Progenitor cell of endocrine pancreas (in vitro differentiated cells): ENCODE results near the gene CAMK1D. TPM values are rescaled to one million over a fixed set of nuclear protein-coding genes. Genes with fewer than 3 reads are reported as not detected.
"Not testable (repeated sequence)": the region's sequence is repeated elsewhere in the genome, so short reads cannot be mapped to it uniquely, and the experiment has no call there.

Source experiments
- DNase-seq: peaks from one replicate; pipeline ENCODE4 v3.0.0; 2021; ENCODE audit warnings: low spot score; ENCODE audit not compliant: unreplicated experiment
- H3K27ac Mint-ChIP-seq: 2 replicates; pipeline ENCODE4 v1.8.0; 2021; ENCODE audit warnings: mild to moderate bottlenecking, moderate library complexity, mixed read lengths
- H3K27me3 Mint-ChIP-seq: 2 replicates; pipeline ENCODE4 v1.8.0; 2021; ENCODE audit warnings: mixed read lengths
- H3K36me3 Mint-ChIP-seq: 2 replicates; pipeline ENCODE4 v1.8.0; 2022; ENCODE audit warnings: mixed read lengths; ENCODE audit not compliant: insufficient read depth
- H3K4me1 Mint-ChIP-seq: 2 replicates; pipeline ENCODE4 v1.8.0; 2021; ENCODE audit warnings: low read depth, mixed read lengths
- H3K4me3 Mint-ChIP-seq: 2 replicates; pipeline ENCODE4 v1.8.0; 2021; ENCODE audit warnings: low read depth, mild to moderate bottlenecking, moderate library complexity, mixed read lengths
- H3K9me3 Mint-ChIP-seq: 2 replicates; pipeline ENCODE4 v1.8.0; 2021; ENCODE audit warnings: low read depth, mixed read lengths
- total RNA-seq: library from RNA; stranded (reverse); gene quantifications from 2 replicates; pipeline ENCODE4 v1.2.1, GENCODE V29; 2021
- TF ChIP-seq, protein P1 (sequence below): fragments of 200-600 bp; sonication (generic); IDR thresholded peaks from one replicate; pipeline ENCODE4 v1.5.0; 2021; ENCODE audit warnings: antibody characterized with exemption, mild to moderate bottlenecking; ENCODE audit not compliant: unreplicated experiment

CAMK1D gene
- total RNA-seq, 1 donor from 2014 or later, result 10.8 TPM

GRCh38 chr10:12862459-12862858, 513.1 kb downstream of the CAMK1D start:
- peaks cover 5% of the 10 kb centered on the region for H3K27me3 Mint-ChIP-seq
- H3K4me1 Mint-ChIP-seq, result no peaks in the 10 kb centered on the region
- no peak overlapping the region for H3K4me3 Mint-ChIP-seq
- H3K9me3 Mint-ChIP-seq, result peaks cover 6% of the 10 kb centered on the region
- TF ChIP-seq, protein P1, sequence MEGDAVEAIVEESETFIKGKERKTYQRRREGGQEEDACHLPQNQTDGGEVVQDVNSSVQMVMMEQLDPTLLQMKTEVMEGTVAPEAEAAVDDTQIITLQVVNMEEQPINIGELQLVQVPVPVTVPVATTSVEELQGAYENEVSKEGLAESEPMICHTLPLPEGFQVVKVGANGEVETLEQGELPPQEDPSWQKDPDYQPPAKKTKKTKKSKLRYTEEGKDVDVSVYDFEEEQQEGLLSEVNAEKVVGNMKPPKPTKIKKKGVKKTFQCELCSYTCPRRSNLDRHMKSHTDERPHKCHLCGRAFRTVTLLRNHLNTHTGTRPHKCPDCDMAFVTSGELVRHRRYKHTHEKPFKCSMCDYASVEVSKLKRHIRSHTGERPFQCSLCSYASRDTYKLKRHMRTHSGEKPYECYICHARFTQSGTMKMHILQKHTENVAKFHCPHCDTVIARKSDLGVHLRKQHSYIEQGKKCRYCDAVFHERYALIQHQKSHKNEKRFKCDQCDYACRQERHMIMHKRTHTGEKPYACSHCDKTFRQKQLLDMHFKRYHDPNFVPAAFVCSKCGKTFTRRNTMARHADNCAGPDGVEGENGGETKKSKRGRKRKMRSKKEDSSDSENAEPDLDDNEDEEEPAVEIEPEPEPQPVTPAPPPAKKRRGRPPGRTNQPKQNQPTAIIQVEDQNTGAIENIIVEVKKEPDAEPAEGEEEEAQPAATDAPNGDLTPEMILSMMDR, result no peak
- H3K27ac Mint-ChIP-seq, result no peak overlapping the region
- H3K36me3 Mint-ChIP-seq, result no peaks in the 10 kb centered on the region
- DNase-seq, result no peak

DNA sequence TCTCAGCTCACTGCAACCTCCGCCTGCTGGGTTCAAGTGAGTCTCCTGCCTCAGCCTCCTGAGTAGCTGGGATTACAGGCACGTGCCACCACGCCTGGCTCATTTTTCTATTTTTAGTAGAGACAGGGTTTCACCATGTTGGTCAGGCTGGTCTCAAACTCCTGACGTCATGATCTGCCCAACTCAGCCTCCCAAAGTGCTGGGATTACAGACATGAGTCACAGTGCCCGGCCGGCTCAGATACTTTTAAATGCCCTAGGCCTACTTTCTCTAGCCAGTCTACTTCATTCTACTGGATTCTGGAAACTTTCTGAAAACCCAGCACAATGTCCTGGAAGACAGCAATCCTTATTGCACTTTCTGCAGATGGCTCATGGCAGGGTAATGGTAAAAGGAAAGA, 516.2 kb downstream of the CAMK1D start:
- H3K4me1 Mint-ChIP-seq, DNase-seq, H3K36me3 Mint-ChIP-seq, H3K27me3 Mint-ChIP-seq, H3K9me3 Mint-ChIP-seq, H3K27ac Mint-ChIP-seq, H3K4me3 Mint-ChIP-seq: not testable (repeated sequence)

GRCh38 chr10:12868229-12868628, 518.9 kb downstream of the CAMK1D start:
- H3K9me3 Mint-ChIP-seq, result no peaks in the 10 kb centered on the region
- H3K27ac Mint-ChIP-seq, result no peak overlapping the region
- peaks cover 3% of the 10 kb centered on the region for H3K27me3 Mint-ChIP-seq
- TF ChIP-seq, protein P1, result no peak
- no peak for DNase-seq
- no peaks in the 10 kb centered on the region for H3K4me1 Mint-ChIP-seq
- H3K36me3 Mint-ChIP-seq, result no peaks in the 10 kb centered on the region
- no peak overlapping the region for H3K4me3 Mint-ChIP-seq

DNA sequence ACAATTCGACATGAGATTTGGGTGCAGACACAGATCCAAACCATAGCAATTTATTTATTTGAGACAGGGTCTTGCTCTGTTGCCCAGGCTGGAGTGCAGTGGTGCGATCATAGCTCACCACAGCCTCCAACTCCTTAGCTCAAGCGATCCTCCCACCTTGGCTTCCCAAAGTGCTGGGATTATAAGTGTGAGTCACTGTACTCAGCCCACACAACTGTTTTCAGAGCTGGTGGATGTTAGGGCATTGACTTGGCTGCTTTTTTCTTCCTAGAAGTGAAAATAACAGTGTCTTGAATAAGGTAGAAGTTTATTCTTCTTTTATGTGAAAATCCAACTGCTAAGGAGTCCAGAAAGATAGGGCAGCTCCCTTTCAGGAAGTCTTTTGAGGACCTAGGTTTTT, 520.1 kb downstream of the CAMK1D start:
- Mint-ChIP-seq H3K36me3 (no peaks in the 10 kb centered on the region), H3K4me1 (no peaks in the 10 kb centered on the region), H3K27ac (no peak overlapping the region), H3K27me3 (peaks cover 3% of the 10 kb centered on the region), H3K9me3 (no peaks in the 10 kb centered on the region), H3K4me3 (no peak overlapping the region)
- TF ChIP-seq, protein P1, result no peak
- no peak for DNase-seq

- no peaks in the 10 kb centered on the region for H3K4me1 Mint-ChIP-seq
- DNase-seq, result no peak
Observed at GRCh38 chr10:12872577-12872976, 523.2 kb downstream of the CAMK1D start.

GRCh38 chr10:12873172-12873571, 523.8 kb downstream of the CAMK1D start:
- DNase-seq, result no peak
- no peak overlapping the region for H3K4me3 Mint-ChIP-seq
- peaks cover 3% of the 10 kb centered on the region for H3K27me3 Mint-ChIP-seq
- H3K36me3 Mint-ChIP-seq, result no peaks in the 10 kb centered on the region
- H3K4me1 Mint-ChIP-seq, result no peaks in the 10 kb centered on the region
- no peak overlapping the region for H3K27ac Mint-ChIP-seq
- TF ChIP-seq, protein P1, result no peak
- H3K9me3 Mint-ChIP-seq, result no peaks in the 10 kb centered on the region

More at GRCh38 chr10:12872577-12872976, 523.2 kb downstream of the CAMK1D start:
- TF ChIP-seq, protein P1, result no peak
- no peaks in the 10 kb centered on the region for H3K36me3 Mint-ChIP-seq
- no peaks in the 10 kb centered on the region for H3K9me3 Mint-ChIP-seq
- H3K4me3 Mint-ChIP-seq, result no peak overlapping the region
- H3K27ac Mint-ChIP-seq, result no peak overlapping the region
- peaks cover 3% of the 10 kb centered on the region for H3K27me3 Mint-ChIP-seq
